ENCODE results near the gene HRH4. TPM values are rescaled to one million over a fixed set of nuclear protein-coding genes. Genes with fewer than 3 reads are reported as not detected.

HRH4 gene
- total and polyA plus RNA-seq, 2 donors (not counting 1 experiment from before 2014, with no cell fraction given) = 0.03 to 0.07 TPM

DNA sequence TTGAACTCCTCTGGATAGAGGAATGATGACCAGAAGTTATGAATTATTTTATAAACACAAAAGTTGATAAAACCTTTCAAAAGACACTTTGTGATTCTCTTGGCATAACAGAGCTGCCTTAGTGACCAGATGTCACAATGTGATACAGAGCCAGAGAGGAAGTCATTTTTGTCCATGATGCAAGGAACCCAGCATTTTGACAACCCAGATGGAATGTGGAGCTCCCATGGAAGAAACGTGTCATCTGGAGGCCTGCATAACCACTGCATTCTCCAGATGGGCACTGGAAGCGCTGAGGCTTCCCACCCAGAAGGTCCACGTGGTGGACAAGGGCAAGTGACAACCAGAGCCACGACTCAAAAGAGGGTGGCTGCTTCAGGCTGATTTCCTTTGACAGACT is 30.1 kb downstream of the HRH4 start:
- intact Hi-C loops (cut with micrococcal nuclease) = no loop called here
- H3K9me3 ChIP-seq (ENCODE audit: control extremely low read depth in 1 of 3, control insufficient read depth in 2 of 3, insufficient read depth in 1 of 3, low read length in 2 of 3) = no peaks in the 10 kb centered on the region
- Mint-ChIP-seq H3K4me1 (peaks cover 27% of the 10 kb centered on the region), H3K4me3 (no peak overlapping the region), H3K9me3 (ENCODE audit: insufficient read depth) (no peaks in the 10 kb centered on the region), H3K27ac (no peak overlapping the region), H3K27me3 (peaks cover 3% of the 10 kb centered on the region)
- H4K20me1 ChIP-seq (ENCODE audit: control insufficient read depth, insufficient read depth, low read length, poor library complexity, severe bottlenecking) = no peaks in the 10 kb centered on the region
- no peaks in the 10 kb centered on the region for H3K79me2 ChIP-seq (ENCODE audit: control insufficient read depth, insufficient read depth, low read length)
- TF ChIP-seq EZH2 (IDR thresholded peaks at IDR 0.05; ENCODE audit: borderline replicate concordance, insufficient read depth, low read depth, low read length, poor library complexity, severe bottlenecking) = no peak
- TF ChIP-seq, protein P1, sequence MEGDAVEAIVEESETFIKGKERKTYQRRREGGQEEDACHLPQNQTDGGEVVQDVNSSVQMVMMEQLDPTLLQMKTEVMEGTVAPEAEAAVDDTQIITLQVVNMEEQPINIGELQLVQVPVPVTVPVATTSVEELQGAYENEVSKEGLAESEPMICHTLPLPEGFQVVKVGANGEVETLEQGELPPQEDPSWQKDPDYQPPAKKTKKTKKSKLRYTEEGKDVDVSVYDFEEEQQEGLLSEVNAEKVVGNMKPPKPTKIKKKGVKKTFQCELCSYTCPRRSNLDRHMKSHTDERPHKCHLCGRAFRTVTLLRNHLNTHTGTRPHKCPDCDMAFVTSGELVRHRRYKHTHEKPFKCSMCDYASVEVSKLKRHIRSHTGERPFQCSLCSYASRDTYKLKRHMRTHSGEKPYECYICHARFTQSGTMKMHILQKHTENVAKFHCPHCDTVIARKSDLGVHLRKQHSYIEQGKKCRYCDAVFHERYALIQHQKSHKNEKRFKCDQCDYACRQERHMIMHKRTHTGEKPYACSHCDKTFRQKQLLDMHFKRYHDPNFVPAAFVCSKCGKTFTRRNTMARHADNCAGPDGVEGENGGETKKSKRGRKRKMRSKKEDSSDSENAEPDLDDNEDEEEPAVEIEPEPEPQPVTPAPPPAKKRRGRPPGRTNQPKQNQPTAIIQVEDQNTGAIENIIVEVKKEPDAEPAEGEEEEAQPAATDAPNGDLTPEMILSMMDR (IDR thresholded peaks at IDR 0.05) = no peak
- H2AFZ ChIP-seq (ENCODE audit: insufficient read depth, low read depth, low read length, poor library complexity, severe bottlenecking) = no peak overlapping the region
- H3K4me3 ChIP-seq (ENCODE audit: control extremely low read depth in 1 of 5, extremely low read depth in 1 of 5, insufficient read depth in 1 of 5, low read depth in 2 of 5, low read length in 4 of 5) = no peak overlapping the region
- peaks cover 18 to 24% of the 10 kb centered on the region in 2 donors for H3K4me1 ChIP-seq (ENCODE audit: control insufficient read depth in 2 of 2, insufficient read depth in 2 of 2, low read length in 2 of 2)
- ChIA-PET CTCF (interaction anchor here (0.7 to 12.4 kb wide), 5 partner anchors 8 to 314 kb away, joined by 3 to 179 read pairs (median 27); no protein-coding TSS in a partner anchor), POLR2A (no interaction called here)
- no peak overlapping the region for H3K9ac ChIP-seq (ENCODE audit: low read length)
- no peak for ATAC-seq (ENCODE audit: low read depth)
- no peak overlapping the region for H3K4me2 ChIP-seq (replicated peaks; ENCODE audit: low read depth, low read length, poor library complexity, severe bottlenecking)
- no peaks in the 10 kb centered on the region for H3K36me3 ChIP-seq (replicated peaks in 1 of 2; ENCODE audit: control extremely low read depth in 1 of 2, control insufficient read depth in 1 of 2, extremely low read depth in 1 of 2, insufficient read depth in 2 of 2, low read length in 1 of 2)
- no peak overlapping the region for H3K27ac ChIP-seq (ENCODE audit: low read length in 2 of 2)
- no peak for DNase-seq
- WGBS (ENCODE audit: insufficient coverage) = 76% methylated on average over 4 of the region's 4 CpGs
- peaks cover 0 to 5% (median 0%) of the 10 kb centered on the region in 4 experiments for H3K27me3 ChIP-seq (replicated peaks in 1 of 4; ENCODE audit: control extremely low read depth in 1 of 4, control insufficient read depth in 3 of 4, insufficient read depth in 4 of 4, low read length in 3 of 4)

DNA sequence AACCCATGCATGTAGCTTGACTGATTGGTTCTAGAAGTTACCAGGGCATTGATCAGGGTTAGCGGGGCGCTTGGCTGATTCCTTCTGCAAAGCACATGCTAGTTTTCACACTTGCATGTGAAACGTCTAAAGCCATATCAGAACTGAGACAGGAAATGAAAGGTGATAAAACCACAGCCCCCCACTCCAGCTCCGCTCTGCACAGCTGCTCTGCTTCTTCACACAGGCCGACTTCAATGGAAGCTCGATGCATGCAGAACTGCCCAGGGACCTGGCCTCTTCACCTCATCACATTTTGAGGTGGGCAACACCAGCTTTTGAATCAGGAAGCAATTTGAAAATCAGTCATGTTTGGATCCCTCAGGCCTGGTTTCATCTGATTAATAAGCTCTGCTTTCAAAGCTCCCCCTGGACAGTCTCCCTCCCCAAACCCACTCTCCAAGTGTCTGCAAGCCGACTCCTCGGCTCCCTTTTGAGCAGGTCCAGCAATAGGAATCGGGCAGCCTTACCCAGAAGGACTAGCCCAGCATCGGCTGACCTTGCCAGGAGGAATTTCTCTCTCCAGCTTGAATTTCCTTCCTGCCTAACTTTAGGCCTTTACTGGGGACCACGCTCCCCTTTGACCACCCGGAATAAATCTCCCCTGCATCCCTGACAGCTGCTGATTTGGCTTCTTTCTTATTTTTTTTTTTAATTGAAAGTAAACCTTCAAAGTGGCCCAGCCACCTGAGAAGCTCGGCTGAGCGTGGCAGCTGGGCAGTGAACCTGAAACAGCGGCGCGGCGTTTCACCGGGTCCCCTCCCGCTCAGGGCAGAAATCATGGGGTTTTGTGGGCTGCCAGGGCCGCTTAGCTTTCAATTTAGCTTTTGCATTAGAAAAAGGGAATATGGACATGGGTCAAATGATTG is 31.7 kb downstream of the HRH4 start:
- peak overlapping the region in 1 of 5 experiments; percentile 34 for H3K4me3 ChIP-seq (ENCODE audit: control extremely low read depth in 1 of 5, extremely low read depth in 1 of 5, insufficient read depth in 1 of 5, low read depth in 2 of 5, low read length in 4 of 5)
- H3K9ac ChIP-seq (ENCODE audit: low read length) = peak overlapping the region; percentile 24
- H3K9me3 Mint-ChIP-seq (ENCODE audit: insufficient read depth) = no peaks in the 10 kb centered on the region
- ATAC-seq (ENCODE audit: low read depth) (peak; percentile 34), DNase-seq (peak; percentile 55)
- H3K4me1 ChIP-seq (ENCODE audit: control insufficient read depth in 2 of 2, insufficient read depth in 2 of 2, low read length in 2 of 2) = peaks cover 18 to 24% of the 10 kb centered on the region in 2 donors
- WGBS (ENCODE audit: insufficient coverage) = 33% methylated on average over 17 of the region's 21 CpGs
- H3K36me3 ChIP-seq (replicated peaks in 1 of 2; ENCODE audit: control extremely low read depth in 1 of 2, control insufficient read depth in 1 of 2, extremely low read depth in 1 of 2, insufficient read depth in 2 of 2, low read length in 1 of 2) = no peaks in the 10 kb centered on the region
- peak overlapping the region; percentile 56 for H3K4me2 ChIP-seq (replicated peaks; ENCODE audit: low read depth, low read length, poor library complexity, severe bottlenecking)
- peak overlapping the region; percentile 41 for H2AFZ ChIP-seq (ENCODE audit: insufficient read depth, low read depth, low read length, poor library complexity, severe bottlenecking)
- ChIA-PET POLR2A (no interaction called here), CTCF (interaction anchor here (1.1 to 12.4 kb wide), 6 partner anchors 11 to 315 kb away, joined by 3 to 179 read pairs (median 6); no protein-coding TSS in a partner anchor)
- peak overlapping the region; percentile 15 for H3K27ac Mint-ChIP-seq
- no peak overlapping the region for H3K27ac ChIP-seq (ENCODE audit: low read length in 2 of 2)
- peaks cover 3% of the 10 kb centered on the region for H3K27me3 Mint-ChIP-seq
- no peaks in the 10 kb centered on the region for H3K9me3 ChIP-seq (ENCODE audit: control extremely low read depth in 1 of 3, control insufficient read depth in 2 of 3, insufficient read depth in 1 of 3, low read length in 2 of 3)
- peaks cover 0 to 2% (median 0%) of the 10 kb centered on the region in 4 experiments for H3K27me3 ChIP-seq (replicated peaks in 1 of 4; ENCODE audit: control extremely low read depth in 1 of 4, control insufficient read depth in 3 of 4, insufficient read depth in 4 of 4, low read length in 3 of 4)
- no peak for TF ChIP-seq EZH2 (IDR thresholded peaks at IDR 0.05; ENCODE audit: borderline replicate concordance, insufficient read depth, low read depth, low read length, poor library complexity, severe bottlenecking)
- TF ChIP-seq, protein P1 (IDR thresholded peaks at IDR 0.05) = no peak
- intact Hi-C loops (cut with micrococcal nuclease) = no loop called here
- H3K4me1 Mint-ChIP-seq = peaks cover 27% of the 10 kb centered on the region
- H4K20me1 ChIP-seq (ENCODE audit: control insufficient read depth, insufficient read depth, low read length, poor library complexity, severe bottlenecking) = no peaks in the 10 kb centered on the region
- H3K79me2 ChIP-seq (ENCODE audit: control insufficient read depth, insufficient read depth, low read length) = no peaks in the 10 kb centered on the region
- peak overlapping the region; percentile 55 for H3K4me3 Mint-ChIP-seq
